GM18511 (cell line): Measurements from ENCODE around the gene JAK1.

ENCODE experiments used
- ATAC-seq: cut with Tn5 transposase; IDR thresholded peaks from one replicate; pipeline ENCODE4 v1.9.1; 2021; ENCODE audit warnings: mild to moderate bottlenecking, moderate library complexity; ENCODE audit not compliant: unreplicated experiment

JAK1 gene

GRCh38 chr1:64873576-64873975, 92.8 kb downstream of the JAK1 start:
- ATAC-seq: no peak

DNA sequence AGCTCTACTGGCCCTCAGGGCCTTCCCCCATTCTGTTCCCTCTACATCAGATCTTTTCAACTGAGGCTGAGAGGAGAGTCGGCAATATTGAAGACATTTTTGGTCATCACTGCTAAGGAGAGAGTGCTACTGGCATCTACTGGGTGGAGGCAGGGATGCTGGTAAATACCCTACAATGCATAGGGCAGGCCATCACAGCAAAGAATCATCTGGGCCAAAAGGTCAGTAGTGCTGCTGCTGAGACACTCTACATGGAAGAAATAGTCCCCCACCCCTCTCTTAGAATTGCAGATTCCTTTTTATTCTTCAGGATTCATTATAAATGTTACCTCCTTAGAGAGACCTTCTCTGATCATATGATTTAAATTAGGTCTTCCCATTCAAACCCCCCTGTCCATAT, 94.3 kb downstream of the JAK1 start:
- no peak for ATAC-seq

DNA sequence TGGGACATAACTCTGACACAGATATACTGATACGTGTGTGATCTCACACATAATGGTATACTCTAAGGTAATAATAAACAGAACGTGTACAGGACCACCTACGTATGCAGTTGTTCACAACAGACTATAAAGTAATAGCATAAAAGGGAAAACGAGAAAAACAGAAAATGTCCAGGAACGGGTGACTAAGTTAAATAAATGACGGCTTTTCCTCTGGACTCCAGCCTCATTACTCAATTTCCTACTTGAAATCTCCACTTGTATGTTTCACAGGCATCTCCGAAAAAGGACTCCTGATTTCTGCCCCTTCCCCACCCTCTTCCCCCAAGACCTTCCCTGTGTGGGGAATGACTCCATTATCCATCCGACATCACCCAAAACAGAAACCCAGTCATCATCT, 95.1 kb downstream of the JAK1 start:
- no peak for ATAC-seq

- no peak for ATAC-seq
Measured at GRCh38 chr1:64867266-64867665, 99.1 kb downstream of the JAK1 start.

- ATAC-seq: no peak
Measured at GRCh38 chr1:64866689-64867088, 99.7 kb downstream of the JAK1 start.

DNA sequence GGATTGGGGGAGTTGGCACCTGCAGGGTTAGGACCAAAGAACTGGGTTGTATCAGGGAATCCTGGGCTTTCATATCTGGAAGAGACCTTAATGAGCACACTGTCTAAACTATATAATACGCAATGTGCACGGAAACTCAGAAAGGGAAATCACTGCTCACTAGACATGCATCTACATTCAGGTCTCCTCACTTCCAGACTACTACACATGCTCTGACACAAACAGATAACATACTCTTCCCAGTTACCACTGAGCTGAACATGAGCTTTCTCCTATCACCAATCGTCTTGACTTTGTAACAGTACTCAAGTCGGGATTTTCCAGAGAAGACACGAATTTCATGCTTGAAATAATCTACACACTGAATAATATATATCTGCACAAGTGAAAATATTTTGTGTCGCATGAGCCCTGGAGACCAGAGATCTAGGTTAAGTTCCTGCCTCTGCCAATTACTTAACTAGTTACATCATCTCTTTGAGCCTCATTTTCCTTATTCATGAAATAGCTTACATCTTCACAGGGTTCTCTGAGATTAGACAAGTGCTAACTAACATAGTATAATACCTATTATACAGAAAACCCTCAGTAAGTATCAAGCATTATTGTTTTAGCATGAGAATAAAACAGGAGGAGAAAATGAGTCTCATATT, 101.1 kb downstream of the JAK1 start:
- ATAC-seq: no peak

DNA sequence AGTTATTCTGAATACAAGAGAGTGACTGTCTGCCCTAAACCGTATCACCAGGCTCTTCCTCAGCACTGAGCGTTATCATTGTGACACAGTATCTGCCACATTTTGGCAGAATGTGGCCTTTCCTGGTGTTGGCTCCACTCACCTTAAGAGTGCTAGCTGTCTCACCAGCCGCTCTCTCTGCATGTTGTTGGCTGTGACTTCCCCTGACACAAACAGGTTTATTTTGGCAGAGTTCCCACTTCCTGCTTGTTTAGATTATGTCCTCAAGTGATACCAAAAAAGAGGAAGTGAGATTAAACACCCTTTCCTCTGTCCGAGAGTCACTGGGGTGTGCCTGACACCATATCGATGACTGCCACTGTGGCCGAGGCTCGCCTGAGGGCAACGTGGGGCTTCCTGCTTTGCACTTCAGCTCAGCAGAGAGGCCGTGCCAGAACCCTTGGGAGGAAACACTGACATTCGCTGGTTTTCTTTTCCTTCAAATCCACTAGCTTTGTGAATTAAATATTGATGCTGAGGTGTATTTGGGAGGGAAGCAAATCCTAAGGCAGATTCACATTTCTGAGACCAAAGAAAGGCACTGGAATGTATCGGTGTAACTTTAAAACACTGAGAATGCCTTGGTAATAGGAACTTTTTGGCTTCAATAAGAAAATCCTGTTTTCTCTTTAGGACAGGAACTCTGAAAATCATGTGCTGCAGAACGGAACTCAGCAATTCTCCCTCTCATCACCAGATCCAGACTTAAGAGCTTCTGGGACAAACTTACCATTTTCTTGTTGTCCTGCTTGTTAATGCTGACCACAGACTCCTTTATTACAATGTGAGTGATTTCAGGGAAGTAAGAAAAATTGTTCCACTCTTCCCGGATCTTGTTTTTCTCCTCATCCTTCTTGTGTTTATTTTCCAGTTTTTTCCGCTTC, 102.1 kb downstream of the JAK1 start:
- peak; percentile 100 for ATAC-seq

- ATAC-seq: no peak
Measured at GRCh38 chr1:64861611-64862010, 104.7 kb downstream of the JAK1 start.

DNA sequence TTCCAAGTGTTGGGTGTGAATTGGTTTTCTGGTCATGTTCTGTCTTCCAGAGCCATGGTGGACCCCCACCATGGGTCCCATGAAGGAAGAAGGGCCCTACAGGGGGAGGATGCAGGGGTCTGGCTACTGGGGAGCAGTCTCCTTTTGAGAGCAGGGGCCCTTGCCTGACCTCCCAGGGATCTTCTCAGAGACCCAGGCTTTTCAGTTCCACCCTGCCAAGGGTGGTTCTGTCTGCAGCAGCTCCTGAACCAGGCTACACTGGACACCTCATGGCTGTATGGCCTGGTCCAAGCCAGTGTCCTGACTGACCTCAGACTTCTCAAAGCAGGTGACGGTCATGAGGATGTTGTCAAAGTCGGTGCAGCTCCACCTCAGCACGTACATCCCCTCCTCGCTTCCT, 109.0 kb downstream of the JAK1 start:
- ATAC-seq: no peak

- ATAC-seq: no peak
Measured at GRCh38 chr1:64856553-64856952, 109.8 kb downstream of the JAK1 start.

DNA sequence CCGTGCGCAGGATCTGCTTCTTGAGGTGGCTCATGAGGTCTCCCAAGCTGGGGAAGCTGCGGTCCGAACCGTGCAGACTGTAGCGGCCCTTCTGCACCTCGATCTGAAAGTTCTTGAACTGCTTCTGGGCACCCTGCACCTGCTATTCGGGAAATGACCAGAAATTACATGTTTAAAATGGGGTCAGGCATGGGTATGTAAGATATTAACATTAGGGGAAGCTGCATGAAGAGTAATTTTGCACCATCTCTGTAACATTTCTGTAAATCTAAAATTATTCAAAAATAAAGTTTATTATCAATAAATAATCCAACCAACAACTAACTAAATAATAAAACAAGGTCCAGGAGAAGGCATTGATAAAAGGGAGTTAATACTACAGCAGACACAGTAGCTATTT, 110.8 kb downstream of the JAK1 start:
- ATAC-seq: no peak

DNA sequence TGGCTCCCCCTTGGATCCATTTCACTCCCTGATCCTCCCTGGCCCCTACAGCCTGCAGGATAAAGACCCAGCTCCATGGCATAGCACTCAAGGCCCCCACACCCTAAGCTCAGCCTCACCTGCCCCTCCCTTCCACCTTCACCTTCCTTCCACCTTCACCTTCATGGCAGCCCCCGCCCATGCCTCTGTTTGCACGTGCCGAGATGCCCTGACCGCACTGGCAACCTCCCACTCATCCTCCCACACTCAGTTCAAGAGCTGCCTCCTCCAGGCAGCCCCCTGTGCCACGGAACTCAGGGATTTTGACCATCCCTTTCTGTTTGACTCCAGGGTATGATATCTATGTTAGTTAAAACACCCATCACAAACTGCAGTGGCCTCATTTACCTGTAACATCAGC, 111.7 kb downstream of the JAK1 start:
- ATAC-seq: no peak

DNA sequence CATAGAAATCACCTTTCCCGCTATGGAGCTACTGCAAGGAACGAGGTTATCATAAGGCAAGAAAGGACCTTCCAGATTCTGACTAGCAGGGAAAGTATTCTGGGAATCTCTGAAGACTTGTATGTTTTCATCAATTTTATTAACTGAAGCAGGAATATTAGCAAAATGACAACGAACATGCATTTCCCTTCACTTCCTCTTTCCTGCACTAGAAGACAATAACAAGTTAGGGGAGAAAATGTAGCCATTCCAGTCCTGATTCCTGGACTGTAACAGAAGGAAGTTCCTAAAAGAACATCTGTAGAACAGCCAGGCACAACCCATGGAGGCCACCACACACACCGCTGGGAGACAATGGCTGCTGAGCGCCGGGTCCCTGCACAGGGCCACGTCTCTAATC, 114.7 kb downstream of the JAK1 start:
- ATAC-seq: no peak

GRCh38 chr1:64850846-64851245, 115.5 kb downstream of the JAK1 start:
- no peak for ATAC-seq

DNA sequence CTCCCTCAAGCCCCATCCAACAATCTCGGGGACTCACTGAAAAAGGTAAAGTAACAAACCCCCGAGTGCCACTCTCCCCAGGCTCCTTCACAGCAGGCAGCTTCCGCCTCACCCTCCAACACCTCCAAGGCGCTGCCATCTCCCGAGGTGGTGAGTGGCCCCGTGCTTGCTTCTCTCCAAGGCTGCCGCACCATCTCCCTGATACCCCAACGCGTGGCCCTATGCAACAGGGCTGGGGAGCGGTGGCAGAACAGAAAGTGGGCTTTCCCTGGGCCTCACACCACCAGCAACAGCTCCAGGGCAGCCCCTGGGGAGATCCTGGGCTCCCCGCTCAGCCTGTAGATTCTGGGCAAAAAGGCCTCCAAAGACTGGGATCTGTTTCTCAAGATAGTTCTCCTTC, 116.4 kb downstream of the JAK1 start:
- ATAC-seq: no peak

- no peak for ATAC-seq
Measured at GRCh38 chr1:64848803-64849202, 117.5 kb downstream of the JAK1 start.

GRCh38 chr1:64848136-64848535, 118.2 kb downstream of the JAK1 start:
- no peak for ATAC-seq

DNA sequence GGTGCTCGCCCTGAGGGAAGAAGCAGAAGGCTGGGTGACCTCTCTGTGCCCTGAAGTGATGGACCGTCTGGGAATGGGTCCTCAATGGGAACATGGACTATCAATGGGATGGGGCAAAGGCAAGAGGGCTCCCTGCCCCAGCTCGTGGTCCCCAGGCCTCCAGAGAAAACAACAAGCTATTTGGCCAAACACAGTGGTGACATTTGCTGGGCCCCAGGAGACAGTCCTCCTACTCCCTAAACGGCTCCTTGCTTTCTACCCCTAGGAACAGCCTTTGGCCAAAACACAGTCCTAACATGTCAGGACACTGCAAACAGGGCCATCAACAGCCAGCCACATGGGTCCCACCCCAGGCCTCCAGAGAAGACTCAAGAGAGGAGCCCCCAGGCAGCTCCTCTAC, 118.7 kb downstream of the JAK1 start:
- no peak for ATAC-seq

- no peak for ATAC-seq
Measured at GRCh38 chr1:64846573-64847430, 119.5 kb downstream of the JAK1 start.

DNA sequence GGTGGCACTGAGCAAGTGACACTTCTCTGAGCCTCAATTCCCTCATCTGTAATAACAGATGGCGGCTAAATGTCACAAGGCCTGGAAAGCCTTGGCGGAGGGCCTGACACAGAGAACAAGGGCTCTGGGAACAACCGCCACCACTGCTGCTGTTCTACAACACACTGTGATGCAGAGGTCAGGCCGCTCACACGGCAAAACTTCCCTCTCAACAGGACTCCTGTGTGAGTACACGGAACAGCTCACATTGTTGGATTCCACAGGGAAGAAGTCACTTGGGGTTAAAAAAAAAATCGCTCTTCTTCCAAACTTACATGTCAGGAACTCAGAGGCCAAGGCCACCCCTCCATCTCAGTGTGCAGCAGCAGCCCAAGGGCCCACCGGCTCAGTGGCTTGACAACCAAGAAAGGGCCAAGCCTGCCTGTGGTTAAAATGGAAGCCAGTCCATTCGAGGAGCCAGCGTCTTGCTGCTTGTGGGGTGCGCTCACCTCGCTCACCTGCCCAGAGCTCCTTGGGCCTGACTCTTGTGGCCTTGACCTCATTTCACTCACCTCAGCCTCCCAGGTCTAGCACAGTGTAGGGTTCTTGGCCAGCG, 120.4 kb downstream of the JAK1 start:
- no peak for ATAC-seq

- no peak for ATAC-seq
Measured at GRCh38 chr1:64844609-64845008, 121.7 kb downstream of the JAK1 start.
